AG04449 (cell line): Measurements from ENCODE around the gene PRDM16.

Source experiments
- CTCF ChIA-PET: fragments of 350-600 bp; formaldehyde crosslinking; extraction: SDS; loops from one replicate; lab custom pipeline; 2021; ENCODE audit warnings: antibody characterized with exemption; lab: Yijun Ruan, JAX
- POLR2A ChIA-PET: fragments of 400-600, 350-600 bp; formaldehyde crosslinking; extraction: SDS; loops from one replicate; lab custom pipeline; 2020; ENCODE audit warnings: antibody characterized with exemption, inconsistent platforms; lab: Yijun Ruan, JAX
- DNase-seq: peaks from one replicate; pipeline ENCODE4 v3.0.0-alpha.2; 2010; ENCODE audit warnings: low read depth, low spot score
- H3K4me3 ChIP-seq: 2 replicates; pipeline ENCODE4 v1.5.1; 2011; ENCODE audit warnings: low read depth, mild to moderate bottlenecking, control low read depth, low read length
- TF ChIP-seq, protein P1 (sequence below): IDR thresholded peaks from one replicate; pipeline ENCODE4 v1.5.1; 2011; ENCODE audit warnings: mild to moderate bottlenecking, moderate library complexity, low read length, control low read depth, inconsistent platforms; ENCODE audit not compliant: insufficient read depth; ENCODE audit errors: missing control alignments

Gene PRDM16

DNA sequence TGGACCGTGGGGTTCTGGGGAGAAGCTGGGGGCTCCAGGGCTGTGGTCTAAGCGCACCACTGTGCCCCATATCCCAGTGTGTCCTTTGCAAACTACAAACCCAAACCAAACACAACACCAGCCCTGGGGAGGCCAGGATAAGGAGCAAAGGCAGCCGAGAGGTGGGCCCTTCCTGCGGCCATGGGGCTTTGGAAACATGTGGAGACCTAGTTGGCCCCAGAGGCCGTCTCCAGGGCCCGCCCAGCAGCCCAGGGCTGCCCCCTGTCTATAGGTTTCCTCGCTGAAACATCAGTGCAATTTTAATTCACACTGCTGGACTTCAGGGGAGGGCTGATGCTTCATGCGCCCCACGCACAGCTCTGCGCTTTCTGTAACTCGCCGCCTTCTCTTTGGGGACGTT, 61.3 kb downstream of the PRDM16 start:
- POLR2A ChIA-PET: no interaction called here
- no peak for DNase-seq
- CTCF ChIA-PET: no interaction called here

DNA sequence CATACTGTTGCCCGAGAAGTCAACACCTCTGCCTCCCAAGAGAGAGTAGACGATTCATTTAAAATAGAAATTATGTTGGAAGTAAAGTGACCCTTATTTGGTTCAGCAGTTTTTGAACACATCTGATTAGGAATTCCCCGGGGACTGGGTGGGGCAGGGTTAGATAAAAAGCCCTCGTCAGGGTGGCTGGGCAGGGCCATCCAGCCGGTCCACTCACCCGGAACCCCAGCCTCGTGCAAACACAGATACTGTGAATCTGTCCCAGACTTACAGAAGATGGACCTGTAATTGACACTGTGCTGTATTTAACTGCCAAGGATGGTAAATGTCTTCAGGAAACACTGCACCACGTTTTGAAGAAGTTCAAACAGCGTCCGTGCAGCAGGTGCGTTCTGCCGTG, 63.7 kb downstream of the PRDM16 start:
- POLR2A ChIA-PET: no interaction called here
- CTCF ChIA-PET: no interaction called here
- H3K4me3 ChIP-seq: no peak overlapping the region
- DNase-seq: no peak
- TF ChIP-seq, protein P1, sequence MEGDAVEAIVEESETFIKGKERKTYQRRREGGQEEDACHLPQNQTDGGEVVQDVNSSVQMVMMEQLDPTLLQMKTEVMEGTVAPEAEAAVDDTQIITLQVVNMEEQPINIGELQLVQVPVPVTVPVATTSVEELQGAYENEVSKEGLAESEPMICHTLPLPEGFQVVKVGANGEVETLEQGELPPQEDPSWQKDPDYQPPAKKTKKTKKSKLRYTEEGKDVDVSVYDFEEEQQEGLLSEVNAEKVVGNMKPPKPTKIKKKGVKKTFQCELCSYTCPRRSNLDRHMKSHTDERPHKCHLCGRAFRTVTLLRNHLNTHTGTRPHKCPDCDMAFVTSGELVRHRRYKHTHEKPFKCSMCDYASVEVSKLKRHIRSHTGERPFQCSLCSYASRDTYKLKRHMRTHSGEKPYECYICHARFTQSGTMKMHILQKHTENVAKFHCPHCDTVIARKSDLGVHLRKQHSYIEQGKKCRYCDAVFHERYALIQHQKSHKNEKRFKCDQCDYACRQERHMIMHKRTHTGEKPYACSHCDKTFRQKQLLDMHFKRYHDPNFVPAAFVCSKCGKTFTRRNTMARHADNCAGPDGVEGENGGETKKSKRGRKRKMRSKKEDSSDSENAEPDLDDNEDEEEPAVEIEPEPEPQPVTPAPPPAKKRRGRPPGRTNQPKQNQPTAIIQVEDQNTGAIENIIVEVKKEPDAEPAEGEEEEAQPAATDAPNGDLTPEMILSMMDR: no peak

More for the DNA sequence above, 61.3 kb downstream of the PRDM16 start:
- TF ChIP-seq, protein P1: no peak
- H3K4me3 ChIP-seq: no peak overlapping the region

DNA sequence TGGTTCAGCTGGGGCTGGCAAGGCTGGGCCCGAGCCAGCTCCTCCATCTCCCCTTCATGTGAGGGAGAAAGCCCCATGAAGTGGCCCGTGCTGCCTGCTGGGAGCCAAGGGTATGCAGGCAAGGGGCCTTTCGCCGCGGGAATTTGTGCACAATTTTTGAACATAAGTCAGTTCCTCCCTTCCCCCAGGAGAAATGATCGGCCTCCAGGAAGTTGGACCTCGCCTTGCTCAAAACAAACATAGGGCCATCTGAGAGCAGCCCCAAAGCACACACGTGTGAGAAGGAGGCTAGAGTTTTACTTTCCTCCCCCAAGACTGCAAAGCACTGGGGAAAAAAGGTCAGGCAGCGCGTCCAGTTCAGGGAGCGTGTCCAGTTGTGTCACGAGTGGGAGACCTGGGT, 64.7 kb downstream of the PRDM16 start:
- no peak for DNase-seq

DNA sequence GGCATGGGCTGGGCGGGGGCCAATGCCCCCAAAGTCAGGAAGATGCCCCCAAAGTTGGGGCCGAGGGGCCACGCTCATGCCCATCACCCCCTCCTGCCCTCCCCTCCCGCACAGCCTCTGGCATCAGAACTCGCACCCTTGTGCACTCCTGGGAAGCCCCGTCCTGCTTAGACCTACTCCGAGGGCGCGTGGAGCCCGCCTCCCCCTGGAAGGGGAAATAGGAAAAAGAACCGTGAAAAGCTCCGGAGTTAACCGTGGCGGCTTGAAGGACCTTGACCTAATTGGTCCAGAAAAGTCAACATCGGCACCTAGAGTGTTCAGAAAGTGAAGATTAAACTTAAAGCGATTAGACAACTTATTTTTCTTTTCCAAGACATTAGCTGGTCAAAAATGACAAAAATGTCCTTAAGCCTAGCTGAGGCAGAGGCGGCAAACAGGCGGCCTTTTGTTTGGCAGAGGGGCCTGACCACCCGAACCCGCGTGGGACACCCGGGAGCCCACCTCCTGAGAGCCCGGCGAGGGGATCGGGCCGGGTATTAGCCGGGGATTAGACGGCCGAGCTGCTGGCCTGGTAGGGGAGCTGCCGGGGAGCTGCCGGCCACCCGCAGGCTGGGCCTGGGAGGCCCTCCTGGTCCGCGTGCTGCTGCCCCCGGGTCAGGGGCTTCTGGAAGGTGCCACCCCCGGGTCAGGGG, 65.5 kb downstream of the PRDM16 start:
- DNase-seq: no peak
- TF ChIP-seq, protein P1: no peak
- no peak overlapping the region for H3K4me3 ChIP-seq
- ChIA-PET CTCF (no interaction called here), POLR2A (no interaction called here)

More for the DNA sequence above, 64.7 kb downstream of the PRDM16 start:
- TF ChIP-seq, protein P1: no peak
- CTCF ChIA-PET: no interaction called here
- POLR2A ChIA-PET: no interaction called here
- H3K4me3 ChIP-seq: no peak overlapping the region

DNA sequence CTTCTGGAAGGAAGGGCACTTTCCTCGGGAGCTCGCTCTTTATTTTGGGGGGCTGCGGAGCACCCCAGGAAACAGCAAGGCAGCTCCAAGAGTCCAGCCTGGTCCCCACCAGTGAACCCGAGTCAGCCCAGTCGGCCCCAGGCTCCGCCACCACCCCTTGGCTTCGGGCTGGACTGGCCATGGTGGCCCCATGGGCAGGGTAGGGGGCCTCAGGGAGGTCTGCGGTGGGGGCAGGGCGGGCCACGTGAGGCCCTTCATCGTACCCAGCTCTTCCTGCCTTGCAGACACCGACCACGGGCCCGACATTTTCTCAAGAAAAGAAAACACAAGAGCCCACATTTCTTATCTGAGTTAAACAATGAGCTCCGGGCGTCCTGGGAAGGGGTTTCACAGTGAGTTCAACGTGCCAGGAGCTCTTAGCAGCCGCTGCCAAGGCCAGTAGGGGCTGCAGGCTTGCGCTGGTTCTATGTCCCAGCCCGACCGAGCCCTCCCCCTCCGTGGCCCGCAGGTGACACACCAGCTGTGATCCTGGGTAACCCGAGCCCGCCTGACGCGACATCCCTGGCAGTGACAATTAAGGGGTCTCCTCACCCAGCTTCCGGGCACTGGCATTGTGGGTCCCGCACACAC, 66.2 kb downstream of the PRDM16 start:
- no peak overlapping the region for H3K4me3 ChIP-seq
- CTCF ChIA-PET: no interaction called here
- no peak for DNase-seq
- POLR2A ChIA-PET: no interaction called here
- TF ChIP-seq, protein P1: no peak

DNA sequence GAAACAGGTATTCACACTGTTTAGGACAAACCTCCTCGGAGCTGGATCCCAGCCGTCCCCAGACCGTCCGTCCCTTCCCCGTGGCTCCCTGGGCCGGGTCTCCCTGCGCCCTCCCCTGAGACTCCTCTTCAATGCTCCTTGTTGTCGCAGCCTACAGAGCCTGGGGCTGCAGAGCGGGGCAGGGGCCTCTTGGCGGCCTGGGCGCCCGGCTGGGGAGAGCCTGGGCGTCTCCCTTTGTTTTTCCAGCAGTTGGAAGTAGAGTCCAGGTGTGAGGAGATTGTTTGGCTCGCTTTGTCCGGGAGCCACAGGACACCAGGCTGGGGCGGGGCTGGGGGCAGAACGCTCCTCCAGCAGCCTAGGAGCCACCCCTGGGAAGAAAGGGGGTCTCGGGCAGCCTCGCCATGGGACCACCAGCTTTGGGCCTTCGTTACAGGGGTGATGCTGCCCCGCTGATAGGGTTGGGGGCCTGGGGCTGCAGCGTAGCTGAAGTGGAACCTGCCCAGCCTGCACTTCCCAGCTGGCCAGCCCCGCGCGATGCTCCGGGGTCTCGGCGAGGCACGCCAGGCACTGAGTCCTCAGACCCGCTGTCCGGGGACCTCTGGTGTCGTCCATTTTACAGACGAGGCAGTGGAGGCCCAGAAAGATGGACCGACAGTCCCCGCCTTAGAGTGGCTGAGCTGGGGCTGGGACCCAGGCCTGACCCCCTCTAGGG, 66.9 kb downstream of the PRDM16 start:
- H3K4me3 ChIP-seq: no peak overlapping the region
- no peak for DNase-seq
- TF ChIP-seq, protein P1: no peak
- ChIA-PET CTCF (no interaction called here), POLR2A (no interaction called here)
